ENCODE measurements around the gene LDAH. TPM values are rescaled to one million over a fixed set of nuclear protein-coding genes. Genes with fewer than 3 reads are reported as not detected.

Gene LDAH
- total RNA-seq, 1 experiment from 2014 or later = 15.2 TPM

- no peak for DNase-seq
- H4K5ac ChIP-seq (ENCODE audit: insufficient read length, low read depth, low read length) = no peak overlapping the region
- peaks cover 24% of the 10 kb centered on the region for H3K27me3 Mint-ChIP-seq (ENCODE audit: low read depth)
- H2BK20ac ChIP-seq (ENCODE audit: low read depth, low read length, poor library complexity, severe bottlenecking) = no peak overlapping the region
- H3K27ac Mint-ChIP-seq = no peak overlapping the region
- no peak overlapping the region for H4K8ac ChIP-seq (replicated peaks; ENCODE audit: insufficient read length, low read depth, low read length)
- no peaks in the 10 kb centered on the region for H3K23me2 ChIP-seq (ENCODE audit: insufficient read length, low read depth, low read length, poor library complexity, severe bottlenecking)
- H2BK15ac ChIP-seq (ENCODE audit: low read depth, low read length) = no peak overlapping the region
- no peaks in the 10 kb centered on the region; a peak in 1 of 7 replicates for H3K36me3 Mint-ChIP-seq (ENCODE audit: insufficient read depth in 1 of 3, low read depth in 3 of 3)
- no peaks in the 10 kb centered on the region for H3K79me1 ChIP-seq (ENCODE audit: insufficient read depth, low read depth, low read length, poor library complexity, severe bottlenecking)
- H2BK5ac ChIP-seq (ENCODE audit: insufficient read length, low read length) = no peak overlapping the region
- H3K4me1 ChIP-seq (ENCODE audit: insufficient read depth, low read length) = no peaks in the 10 kb centered on the region
- H4K20me1 ChIP-seq (ENCODE audit: control insufficient read depth, insufficient read depth, insufficient read length) = no peaks in the 10 kb centered on the region
- H3K56ac ChIP-seq (ENCODE audit: insufficient read length, low read depth, low read length) = no peak overlapping the region
- H3K4me2 ChIP-seq (ENCODE audit: insufficient read depth, insufficient read length, low read length) = no peak overlapping the region
- no peak overlapping the region for H3K18ac ChIP-seq (ENCODE audit: insufficient read length, low read depth, low read length)
- H3K4me3 Mint-ChIP-seq = no peak overlapping the region
- H3K27me3 ChIP-seq (ENCODE audit: insufficient read depth, low read length) = peaks cover 4% of the 10 kb centered on the region; the same call in 1 of the 2 replicates
- H3K4me1 Mint-ChIP-seq = peaks cover 17 to 28% of the 10 kb centered on the region in 2 experiments
- H4K91ac ChIP-seq (ENCODE audit: insufficient read length, low read depth, low read length) = no peak overlapping the region
- TF ChIP-seq CTCF (conservative IDR thresholded peaks at IDR 0.05) = no peak
- H3K4ac ChIP-seq (ENCODE audit: low read depth, low read length) = no peak overlapping the region
- no peak overlapping the region for H3K27ac ChIP-seq (ENCODE audit: insufficient read length, low read depth, low read length)
- WGBS (ENCODE audit: extremely low coverage, insufficient read length, low lambda C conversion rate) = no CpG with 5 or more reads among the region's 2 CpGs
- H3K14ac ChIP-seq (ENCODE audit: insufficient read depth, low read length) = no peak overlapping the region
- no peak overlapping the region for H3K9ac ChIP-seq (ENCODE audit: extremely low read depth, insufficient read length, low read length)
- H2BK120ac ChIP-seq (ENCODE audit: low read depth, low read length, poor library complexity, severe bottlenecking) = no peak overlapping the region
- H3T11ph ChIP-seq (ENCODE audit: low read length) = no peak overlapping the region
- H3K9me3 Mint-ChIP-seq = no peaks in the 10 kb centered on the region
- no peaks in the 10 kb centered on the region for H3K9me3 ChIP-seq (ENCODE audit: control insufficient read depth, low read depth, low read length)
- no peaks in the 10 kb centered on the region for H3K79me2 ChIP-seq (ENCODE audit: insufficient read depth, low read length)
- H2AFZ ChIP-seq (ENCODE audit: low read length) = no peak overlapping the region
- no peak overlapping the region for H2BK12ac ChIP-seq (ENCODE audit: insufficient read length, low read depth, low read length)
- no peak overlapping the region for H3K23ac ChIP-seq (ENCODE audit: insufficient read length, low read depth, low read length)
- no peak overlapping the region for H2AK5ac ChIP-seq (ENCODE audit: insufficient read length, low read length)
Observed at GRCh38 chr2:20678780-20679179, 144.1 kb downstream of the LDAH start.
